Measurements from ENCODE around the gene PRKCE.

The PRKCE gene

DNA sequence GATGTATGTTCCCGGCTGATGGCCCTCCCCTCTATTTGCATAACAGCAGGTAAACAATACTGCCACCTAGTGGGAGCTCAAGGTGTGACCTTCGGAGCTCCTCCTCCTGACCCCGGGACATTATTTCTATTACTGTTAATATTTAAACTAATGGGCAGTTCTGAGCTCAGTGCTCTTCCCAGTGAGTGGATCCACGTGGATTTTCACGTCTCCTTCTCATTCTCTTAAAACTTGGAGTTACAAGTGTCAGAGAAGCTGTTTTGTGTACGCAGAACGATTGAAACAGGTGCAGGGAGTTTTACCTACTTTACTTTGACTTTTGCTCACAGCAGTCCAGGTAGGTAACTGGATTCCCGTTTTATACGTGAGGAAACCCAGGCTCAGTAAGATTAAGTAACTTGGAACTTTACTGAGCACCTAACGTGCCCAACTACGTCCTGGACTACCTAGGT is 127.3 kb downstream of the PRKCE start:
- Mint-ChIP-seq H3K4me3 (no peak overlapping the region), H3K27me3 (peaks cover 4% of the 10 kb centered on the region)

DNA sequence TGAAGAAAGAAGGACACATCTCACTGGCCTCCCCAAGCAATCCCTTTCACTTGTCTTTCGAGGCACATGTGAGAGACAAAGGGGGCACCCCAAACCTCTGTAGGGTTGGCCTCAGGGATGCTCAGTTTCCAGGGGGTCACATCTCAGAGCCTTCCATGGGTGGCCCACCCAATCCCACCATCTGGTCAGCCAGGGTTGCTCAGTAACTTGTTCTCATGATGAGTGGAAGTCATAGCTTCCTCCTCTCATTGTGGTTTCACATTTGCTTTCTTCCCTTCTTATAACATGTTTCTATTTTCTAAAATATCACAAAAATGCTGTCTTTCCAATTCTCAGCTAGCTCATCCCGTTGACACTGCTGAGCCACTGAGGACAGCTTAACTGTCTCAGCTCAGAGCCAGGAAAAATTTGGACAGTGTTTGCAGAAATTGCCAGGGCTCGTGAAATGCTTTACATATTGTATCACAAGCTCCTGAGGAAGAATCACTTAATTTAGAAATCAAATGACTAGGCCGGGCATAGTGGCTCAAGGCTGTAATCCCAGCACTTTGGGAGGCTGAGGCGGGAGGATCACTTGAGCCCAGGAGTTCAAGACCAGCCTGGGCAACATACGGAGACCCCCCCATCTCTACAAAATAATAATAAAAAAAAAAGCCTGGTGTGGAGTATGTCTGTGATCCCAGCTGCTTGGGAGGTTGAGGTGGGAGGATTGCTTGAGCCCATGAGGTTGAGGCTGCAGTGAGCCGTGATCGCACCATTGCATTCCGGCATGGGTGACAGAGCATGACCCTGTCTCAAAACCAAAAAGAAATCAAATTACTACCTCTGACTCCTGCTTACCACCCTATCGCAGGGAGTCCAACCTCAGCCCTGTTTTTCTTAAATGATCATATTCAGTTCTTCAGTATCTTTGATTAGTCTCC is 129.3 kb downstream of the PRKCE start:
- H3K9me3 Mint-ChIP-seq, result no peaks in the 10 kb centered on the region
- peaks cover 4% of the 10 kb centered on the region for H3K27me3 Mint-ChIP-seq
- H3K36me3 Mint-ChIP-seq, result no peaks in the 10 kb centered on the region
- peaks cover 13% of the 10 kb centered on the region for H3K4me1 Mint-ChIP-seq
- CTCF ChIA-PET, result interaction anchor here (0.8 to 4.9 kb wide), 12 partner anchors 9 to 155 kb away, joined by 3 to 57 read pairs (median 4); no protein-coding TSS in a partner anchor
- no peak for DNase-seq
- H3K4me3 Mint-ChIP-seq, result no peak overlapping the region
- no peak overlapping the region for H3K27ac Mint-ChIP-seq

More for the DNA sequence above, 127.3 kb downstream of the PRKCE start:
- no peaks in the 10 kb centered on the region for H3K36me3 Mint-ChIP-seq
- CTCF ChIA-PET, result interaction anchor here (0.7 to 4.9 kb wide), 40 partner anchors 8 to 193 kb away, joined by 3 to 57 read pairs (median 4); no protein-coding TSS in a partner anchor
- peaks cover 6% of the 10 kb centered on the region for H3K4me1 Mint-ChIP-seq
- H3K9me3 Mint-ChIP-seq, result no peaks in the 10 kb centered on the region
- DNase-seq, result peak; percentile 78
- H3K27ac Mint-ChIP-seq, result no peak overlapping the region

DNA sequence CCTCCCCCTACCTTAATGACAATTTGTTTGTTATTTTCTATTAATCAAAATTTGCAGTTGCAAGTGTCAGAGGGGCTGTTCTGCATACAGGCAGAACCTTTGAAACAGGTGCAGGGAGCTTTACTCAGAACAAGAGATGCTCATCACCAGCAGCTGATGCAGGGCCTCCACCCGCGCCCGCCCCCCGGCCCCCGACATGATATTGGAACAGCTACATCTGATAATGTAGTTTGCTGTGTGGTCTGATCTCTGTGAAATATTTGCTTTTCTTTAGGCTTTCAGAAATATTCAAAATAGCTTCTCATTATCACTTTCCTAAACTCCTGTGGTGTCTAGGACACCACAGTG is 130.0 kb downstream of the PRKCE start:
- peaks cover 4% of the 10 kb centered on the region for H3K27me3 Mint-ChIP-seq
- peaks cover 20% of the 10 kb centered on the region for H3K4me1 Mint-ChIP-seq
- no peaks in the 10 kb centered on the region for H3K36me3 Mint-ChIP-seq
- H3K9me3 Mint-ChIP-seq, result no peaks in the 10 kb centered on the region
- H3K4me3 Mint-ChIP-seq, result no peak overlapping the region
- no peak overlapping the region for H3K27ac Mint-ChIP-seq
- DNase-seq, result no peak
- CTCF ChIA-PET, result interaction anchor here (1.0 to 3.9 kb wide), 3 partner anchors 16 to 154 kb away, joined by 3 to 30 read pairs (median 4); no protein-coding TSS in a partner anchor

DNA sequence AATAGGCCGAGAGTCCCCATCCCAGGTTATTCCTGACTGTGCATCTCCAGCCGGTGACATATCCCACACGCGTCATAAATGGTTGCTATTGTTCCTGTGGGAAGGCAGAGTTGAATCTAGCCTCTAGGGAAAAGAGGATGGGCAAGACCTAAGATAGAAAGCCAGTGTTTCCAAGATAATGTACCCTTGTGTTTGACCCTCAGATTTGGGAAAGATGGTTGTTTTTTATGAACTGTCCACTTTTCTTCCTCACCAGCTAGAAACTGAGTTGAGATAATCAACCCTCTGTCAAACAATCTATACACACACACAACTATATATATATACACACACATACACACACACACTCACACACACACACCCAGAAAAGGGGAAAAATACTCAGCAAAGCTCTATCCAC is 131.0 kb downstream of the PRKCE start:
- no peaks in the 10 kb centered on the region for H3K9me3 Mint-ChIP-seq
- peaks cover 4% of the 10 kb centered on the region for H3K27me3 Mint-ChIP-seq
- H3K36me3 Mint-ChIP-seq, result no peaks in the 10 kb centered on the region
- no peak overlapping the region for H3K4me3 Mint-ChIP-seq
- no peak overlapping the region for H3K27ac Mint-ChIP-seq
- peaks cover 20% of the 10 kb centered on the region for H3K4me1 Mint-ChIP-seq
- no peak for DNase-seq
- CTCF ChIA-PET, result interaction anchor here (1.0 kb wide), 1 partner anchor 153 kb away, joined by 3 read pairs; no protein-coding TSS in a partner anchor

DNA sequence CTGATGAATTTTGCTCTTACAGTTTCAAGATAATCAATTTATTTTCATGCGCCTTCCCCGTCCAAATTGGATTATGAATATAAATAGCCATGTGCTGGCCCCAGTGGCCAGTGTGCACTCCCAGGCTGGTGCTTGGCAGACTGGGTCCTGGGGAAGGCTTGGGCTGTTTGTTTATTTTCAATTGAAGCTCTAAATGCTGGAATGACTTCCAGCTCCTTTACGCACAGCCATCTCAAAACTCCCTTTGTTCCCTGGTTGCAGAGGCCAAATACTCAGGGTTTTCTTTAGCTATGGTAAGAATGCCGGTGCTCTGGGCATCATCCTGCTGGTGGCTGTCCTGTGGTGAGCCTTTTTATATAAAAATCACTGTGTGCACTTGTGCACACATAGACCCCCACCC is 131.5 kb downstream of the PRKCE start:
- Mint-ChIP-seq H3K27ac (no peak overlapping the region), H3K4me3 (no peak overlapping the region), H3K36me3 (no peaks in the 10 kb centered on the region), H3K9me3 (no peaks in the 10 kb centered on the region), H3K4me1 (peaks cover 20% of the 10 kb centered on the region), H3K27me3 (peaks cover 4% of the 10 kb centered on the region)
- CTCF ChIA-PET, result no interaction called here
- no peak for DNase-seq

DNA sequence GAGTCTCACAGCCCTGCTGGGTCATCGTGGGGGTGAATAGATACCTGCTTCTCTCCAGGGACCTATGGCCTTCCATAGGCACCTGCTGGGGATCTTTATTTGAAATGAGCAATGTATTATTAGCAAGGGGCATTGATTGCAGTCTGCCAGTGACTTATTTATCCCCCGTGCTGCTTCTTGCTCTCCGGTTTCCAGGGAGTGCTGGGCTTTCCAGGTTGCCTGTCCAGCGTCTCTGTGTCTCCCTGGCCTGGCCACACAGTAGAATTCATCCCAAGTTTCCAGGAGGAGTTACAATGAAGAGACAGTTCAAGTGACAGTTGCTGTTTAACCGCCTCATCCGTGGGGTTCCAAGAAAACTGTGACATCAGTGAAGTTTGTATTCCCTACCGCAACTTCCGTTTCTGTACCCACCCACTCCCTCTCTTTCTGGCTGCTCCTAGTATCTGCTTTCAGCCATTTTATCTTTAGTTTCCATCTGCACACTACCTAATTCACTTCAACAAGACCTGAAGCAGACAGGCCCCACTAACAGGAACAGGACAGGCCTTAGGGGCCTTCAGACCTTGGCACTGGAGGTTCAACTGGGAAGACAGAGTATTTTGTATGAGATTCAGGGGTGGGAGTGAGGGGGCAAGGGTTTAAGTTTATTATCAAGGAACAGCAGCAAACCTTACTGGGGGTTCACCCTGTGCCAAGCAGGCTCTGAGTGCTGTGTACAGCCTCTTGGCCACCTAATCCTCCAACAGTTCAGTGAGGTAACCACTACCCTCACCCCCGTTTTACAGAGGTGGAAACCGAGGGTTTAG is 134.8 kb downstream of the PRKCE start:
- DNase-seq, result no peak
- CTCF ChIA-PET, result no interaction called here
- peaks cover 18% of the 10 kb centered on the region for H3K4me1 Mint-ChIP-seq
- no peaks in the 10 kb centered on the region for H3K36me3 Mint-ChIP-seq
- H3K27ac Mint-ChIP-seq, result peak overlapping the region; percentile 66
- H3K9me3 Mint-ChIP-seq, result no peaks in the 10 kb centered on the region
- H3K27me3 Mint-ChIP-seq, result no peaks in the 10 kb centered on the region
- no peak overlapping the region for H3K4me3 Mint-ChIP-seq

DNA sequence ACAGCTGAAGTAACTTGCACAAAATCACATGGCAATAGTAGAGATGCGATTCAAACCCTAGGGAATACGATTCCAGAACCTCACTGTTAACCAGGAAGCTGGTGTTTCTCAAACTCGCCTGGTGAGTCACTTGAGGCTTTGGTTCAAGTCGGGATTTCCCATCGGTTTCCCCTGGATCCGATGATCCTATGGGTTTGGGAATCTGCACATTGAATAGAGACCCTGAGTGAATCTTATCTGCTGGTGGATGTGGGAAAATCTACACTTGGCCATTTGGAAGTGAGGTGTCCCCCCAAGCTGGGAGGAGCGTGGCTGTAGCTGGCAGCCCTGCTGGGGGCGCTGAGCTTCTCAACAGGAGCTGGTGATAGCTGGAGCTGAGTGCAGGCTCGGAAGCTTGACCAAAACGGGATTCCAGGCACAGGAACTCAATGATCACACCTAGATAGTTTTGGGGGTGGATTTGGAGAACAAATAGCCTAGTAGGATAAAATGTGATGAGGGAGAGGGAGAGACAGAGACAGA is 135.4 kb downstream of the PRKCE start:
- Mint-ChIP-seq H3K4me3 (no peak overlapping the region), H3K27me3 (no peaks in the 10 kb centered on the region), H3K36me3 (no peaks in the 10 kb centered on the region), H3K4me1 (peaks cover 18% of the 10 kb centered on the region), H3K27ac (no peak overlapping the region), H3K9me3 (no peaks in the 10 kb centered on the region)
- DNase-seq, result no peak
- CTCF ChIA-PET, result no interaction called here

DNA sequence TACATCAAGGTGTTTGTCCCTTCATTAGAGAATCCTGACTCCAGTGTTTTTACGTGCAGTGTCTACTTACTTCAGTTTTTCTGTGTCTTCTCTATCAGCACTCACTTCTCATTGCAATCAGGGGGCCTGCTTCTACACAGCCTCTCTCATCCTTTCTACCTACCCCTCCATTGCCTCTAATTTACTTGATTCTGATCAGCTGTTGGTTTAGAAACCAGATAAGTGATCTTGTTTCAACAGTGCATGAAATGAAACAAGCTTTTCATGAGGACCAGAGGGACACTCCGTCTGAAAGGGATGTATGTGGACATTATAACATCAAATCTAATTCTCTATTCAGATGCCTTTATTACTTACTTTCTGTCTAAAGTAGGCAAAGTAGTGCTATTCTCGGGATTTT is 136.9 kb downstream of the PRKCE start:
- no peak for DNase-seq
- Mint-ChIP-seq H3K4me1 (peaks cover 18% of the 10 kb centered on the region), H3K27ac (no peak overlapping the region), H3K4me3 (no peak overlapping the region), H3K9me3 (no peaks in the 10 kb centered on the region), H3K36me3 (no peaks in the 10 kb centered on the region), H3K27me3 (no peaks in the 10 kb centered on the region)
- CTCF ChIA-PET, result interaction anchor here (4.7 kb wide), 1 partner anchor 10 kb away, joined by 21 read pairs; no protein-coding TSS in a partner anchor

DNA sequence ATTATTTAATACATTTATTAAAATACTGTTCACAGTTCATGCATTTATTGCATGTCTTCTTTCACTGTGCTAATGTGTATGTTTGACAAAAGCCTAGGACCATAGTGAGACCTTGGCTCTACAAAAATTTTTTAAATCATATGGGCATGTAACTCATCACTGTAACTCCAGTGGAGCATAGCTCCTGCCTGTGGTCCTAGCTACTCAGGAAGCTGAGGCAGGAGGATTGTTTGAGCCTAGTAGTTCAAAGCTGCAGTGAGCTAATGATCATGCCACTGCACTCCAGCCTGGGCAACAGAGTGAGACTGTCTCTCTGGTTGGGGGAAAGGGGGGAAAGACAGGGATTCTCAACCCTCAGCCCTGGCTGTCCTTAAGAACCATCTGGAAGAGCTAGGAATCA is 137.8 kb downstream of the PRKCE start:
- no peak overlapping the region for H3K27ac Mint-ChIP-seq
- no peak overlapping the region for H3K4me3 Mint-ChIP-seq

DNA sequence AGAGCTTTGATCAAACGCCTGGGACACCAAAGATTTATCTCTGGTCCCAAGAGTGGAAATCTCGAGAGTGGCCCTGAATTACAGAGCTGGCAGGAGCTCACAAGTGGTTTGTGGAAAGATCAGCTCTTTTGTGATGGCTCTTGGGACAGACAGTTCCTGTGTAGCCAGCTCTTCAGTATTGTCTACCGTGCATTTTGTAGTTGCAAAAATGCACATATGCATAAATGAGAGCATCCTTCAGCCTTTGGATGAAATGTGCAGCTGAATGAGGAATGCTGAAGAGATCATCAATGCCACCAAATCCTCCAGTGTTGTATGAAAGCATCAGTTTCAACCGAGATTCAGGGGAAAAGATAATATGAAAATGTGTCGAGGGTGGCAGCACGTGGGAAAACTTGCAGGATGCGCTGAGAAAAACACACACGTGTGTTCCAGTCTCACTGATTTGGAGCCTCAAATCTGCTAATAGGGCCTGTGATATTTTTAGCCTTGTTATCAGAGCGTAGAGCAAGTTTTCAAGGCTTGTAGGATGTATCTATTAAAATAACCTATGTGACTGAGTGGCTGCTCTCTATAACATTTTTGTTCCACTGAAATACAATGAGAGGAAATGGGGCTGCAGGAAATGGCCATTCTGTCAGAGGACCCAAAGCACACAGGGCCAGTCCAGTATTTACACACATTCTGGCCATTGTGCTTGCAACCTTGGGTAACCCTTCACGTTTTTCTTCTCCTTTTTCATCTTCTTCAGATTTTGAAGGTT is 138.7 kb downstream of the PRKCE start:
- no peak overlapping the region for H3K4me3 Mint-ChIP-seq
- CTCF ChIA-PET, result interaction anchor here (0.9 to 4.7 kb wide), 2 partner anchors 10 to 12 kb away, joined by 3 to 21 read pairs; no protein-coding TSS in a partner anchor
- no peak overlapping the region for H3K27ac Mint-ChIP-seq
- no peaks in the 10 kb centered on the region for H3K9me3 Mint-ChIP-seq
- no peaks in the 10 kb centered on the region for H3K27me3 Mint-ChIP-seq
- no peaks in the 10 kb centered on the region for H3K36me3 Mint-ChIP-seq
- DNase-seq, result no peak
- H3K4me1 Mint-ChIP-seq, result peaks cover 14% of the 10 kb centered on the region

More for the DNA sequence above, 137.8 kb downstream of the PRKCE start:
- CTCF ChIA-PET, result interaction anchor here (0.9 to 4.7 kb wide), 2 partner anchors 9 to 11 kb away, joined by 3 to 21 read pairs; no protein-coding TSS in a partner anchor
- H3K4me1 Mint-ChIP-seq, result peaks cover 14% of the 10 kb centered on the region
- no peaks in the 10 kb centered on the region for H3K9me3 Mint-ChIP-seq
- no peak for DNase-seq
- no peaks in the 10 kb centered on the region for H3K27me3 Mint-ChIP-seq
- H3K36me3 Mint-ChIP-seq, result no peaks in the 10 kb centered on the region

DNA sequence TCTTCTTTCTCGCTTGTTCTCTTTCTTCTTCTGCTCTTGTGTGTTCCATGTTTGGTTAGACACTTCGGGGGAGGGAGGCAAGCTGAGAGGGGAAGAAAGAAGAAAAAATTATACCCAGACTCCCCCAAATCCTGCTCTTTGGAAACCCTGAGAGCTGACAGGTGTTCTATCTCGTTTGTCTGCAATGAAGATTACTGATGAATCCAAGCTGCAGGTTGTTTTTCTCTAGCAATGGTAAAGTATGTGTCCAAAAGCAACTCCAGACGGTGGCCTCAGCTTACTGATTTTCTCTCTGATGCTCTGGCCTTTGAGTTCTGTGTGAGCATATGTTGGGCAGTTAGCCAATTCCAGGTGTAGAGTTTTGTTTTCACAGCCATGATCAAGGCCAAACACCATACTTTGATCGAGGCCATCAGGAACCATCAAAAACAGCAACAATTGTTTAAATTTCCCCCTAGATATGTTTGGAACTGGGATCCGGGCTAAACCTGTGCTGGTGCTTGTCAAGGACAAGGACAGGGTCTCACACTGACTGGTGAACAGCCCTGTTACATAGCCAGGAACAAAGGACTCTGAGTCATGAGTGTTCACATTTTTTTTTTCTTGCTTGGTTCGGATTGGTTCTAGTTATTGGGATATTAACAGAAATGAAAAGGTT is 142.0 kb downstream of the PRKCE start:
- no peak overlapping the region for H3K4me3 Mint-ChIP-seq
- CTCF ChIA-PET, result interaction anchor here (0.8 kb wide), 1 partner anchor 15 kb away, joined by 3 read pairs; no protein-coding TSS in a partner anchor
- DNase-seq, result no peak
- no peaks in the 10 kb centered on the region for H3K27me3 Mint-ChIP-seq
- peaks cover under 1% of the 10 kb centered on the region for H3K4me1 Mint-ChIP-seq
- H3K27ac Mint-ChIP-seq, result peak overlapping the region; percentile 26
- no peaks in the 10 kb centered on the region for H3K36me3 Mint-ChIP-seq
- H3K9me3 Mint-ChIP-seq, result no peaks in the 10 kb centered on the region

DNA sequence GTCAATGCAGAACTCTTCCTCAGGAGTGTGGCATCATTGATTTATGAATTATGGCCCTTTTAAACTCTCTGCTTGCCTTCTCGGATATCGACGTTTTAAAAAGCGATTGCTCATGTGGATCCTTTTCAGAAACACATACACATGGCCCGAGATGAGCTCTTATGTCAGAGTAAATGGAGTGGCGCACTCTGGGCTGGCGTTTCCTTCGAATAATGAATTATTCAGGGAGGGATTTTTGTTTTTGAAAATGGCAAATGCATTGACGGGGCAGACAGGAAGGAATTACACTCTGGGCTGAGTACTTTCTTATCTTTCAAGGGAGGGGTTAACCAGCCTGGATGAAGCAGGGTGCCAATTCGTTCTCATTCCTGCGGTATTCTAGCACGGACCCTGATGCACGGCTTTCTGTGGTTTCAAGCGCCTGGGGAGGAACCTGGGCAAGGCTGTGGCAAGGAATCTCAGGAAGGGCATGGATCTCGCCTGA is 142.7 kb downstream of the PRKCE start:
- DNase-seq, result no peak
- CTCF ChIA-PET, result interaction anchor here (0.8 kb wide), 1 partner anchor 15 kb away, joined by 3 read pairs; no protein-coding TSS in a partner anchor
- no peaks in the 10 kb centered on the region for H3K36me3 Mint-ChIP-seq
- H3K4me3 Mint-ChIP-seq, result no peak overlapping the region
- H3K27me3 Mint-ChIP-seq, result no peaks in the 10 kb centered on the region
- no peaks in the 10 kb centered on the region for H3K4me1 Mint-ChIP-seq
- H3K9me3 Mint-ChIP-seq, result no peaks in the 10 kb centered on the region
- no peak overlapping the region for H3K27ac Mint-ChIP-seq

DNA sequence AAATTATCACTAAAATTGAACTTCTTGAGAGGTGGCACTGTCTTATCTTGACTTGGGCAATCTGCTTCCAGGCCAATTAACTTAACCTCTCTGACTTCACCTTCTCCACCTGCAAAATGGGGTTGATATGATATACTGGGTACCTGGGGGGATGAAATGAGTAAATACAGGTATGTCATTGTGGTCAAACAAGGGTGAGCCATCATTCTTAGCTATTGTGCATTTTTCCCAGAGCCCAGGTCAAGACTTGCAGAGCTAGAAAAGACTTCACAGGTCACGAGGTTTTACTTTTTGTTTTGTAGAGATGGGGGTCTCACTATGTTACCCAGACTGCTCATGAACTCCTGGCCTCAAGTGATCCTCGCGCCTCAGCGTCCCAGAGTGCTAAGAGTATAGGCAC is 145.0 kb downstream of the PRKCE start:
- CTCF ChIA-PET, result interaction anchor here (1.3 to 5.7 kb wide), 2 partner anchors 16 to 125 kb away, joined by 3 to 30 read pairs; no protein-coding TSS in a partner anchor
- Mint-ChIP-seq H3K27me3 (no peaks in the 10 kb centered on the region), H3K27ac (no peak overlapping the region), H3K4me3 (no peak overlapping the region), H3K36me3 (no peaks in the 10 kb centered on the region), H3K4me1 (no peaks in the 10 kb centered on the region), H3K9me3 (no peaks in the 10 kb centered on the region)
- DNase-seq, result no peak
